H54 (cell line): ENCODE data around the gene SNX17.

Experiments used
- DNase-seq: peaks from one replicate; pipeline ENCODE4 v3.0.0; 2011; ENCODE audit warnings: low spot score, mixed read lengths; ENCODE audit not compliant: insufficient read length
- FAIRE-seq: peaks from 3 replicates; lab custom pipeline; 2011; peaks lifted over from hg19 to GRCh38; lab: Jason Lieb, UNC
- POLR2A ChIP-seq: IDR thresholded peaks from 2 replicates; pipeline ENCODE4 v1.6.1; 2011; ENCODE audit warnings: low read depth, mild to moderate bottlenecking, low read length

Gene SNX17

DNA sequence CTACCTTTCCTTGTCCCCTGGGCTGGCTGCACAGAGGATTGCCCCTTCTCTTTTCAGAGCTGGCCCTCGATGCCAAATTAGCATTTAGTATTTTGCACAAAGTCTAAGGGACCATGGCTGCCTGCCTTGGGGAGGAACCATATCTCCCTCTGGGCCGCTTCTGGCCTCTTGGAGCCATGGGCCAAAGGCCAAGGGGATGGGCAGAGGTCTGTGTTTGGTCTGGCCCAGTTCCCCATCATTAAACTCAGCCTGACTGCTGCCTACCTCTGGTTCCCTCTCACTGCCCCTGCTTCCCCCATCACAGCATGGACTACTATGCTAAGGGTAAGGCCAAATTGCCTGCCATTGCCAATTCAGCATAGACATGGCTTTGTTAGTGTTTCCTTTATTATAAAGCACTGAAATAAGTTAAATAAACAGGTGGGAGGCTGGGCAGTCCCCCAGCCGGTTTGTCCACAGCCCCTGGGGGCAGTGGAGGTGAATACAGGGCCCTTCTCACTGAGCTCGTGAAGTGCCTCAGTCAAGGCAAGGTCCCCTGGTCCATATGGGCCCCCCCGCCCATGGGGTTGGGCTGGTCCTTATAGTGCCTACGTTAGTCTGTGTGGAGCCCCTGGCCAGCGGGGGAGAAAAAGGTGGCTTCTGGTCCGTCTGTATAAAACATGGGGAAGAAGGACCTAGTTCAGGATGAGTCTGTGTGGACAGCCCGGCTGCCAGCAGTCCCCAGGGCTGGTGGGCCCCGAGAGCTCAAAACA, 6.6 kb downstream of the SNX17 start:
- TF ChIP-seq POLR2A, result no peak
- FAIRE-seq (no peak), DNase-seq (no peak)

DNA sequence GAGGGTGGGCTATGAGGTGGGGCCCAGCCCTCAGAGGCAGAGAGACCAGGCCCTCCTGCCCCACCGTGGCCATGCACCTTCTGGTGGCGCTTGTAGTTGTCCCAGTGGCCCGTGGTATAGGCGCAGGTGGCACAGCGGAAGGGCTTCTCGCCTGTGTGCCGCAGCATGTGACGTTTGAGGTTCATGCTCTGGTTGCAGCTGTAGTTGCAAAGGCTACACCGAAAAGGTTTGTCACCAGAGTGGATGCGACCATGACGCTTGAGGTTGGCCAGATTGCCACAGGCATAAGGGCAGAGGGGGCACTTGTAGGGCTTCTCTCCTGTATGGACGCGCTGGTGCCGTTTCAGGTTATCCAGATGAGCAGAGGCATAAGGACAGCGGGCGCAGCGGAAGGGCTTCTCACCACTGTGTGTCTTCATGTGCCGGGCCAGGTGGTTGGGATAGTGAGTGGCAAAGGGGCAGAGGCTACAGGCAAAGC, 7.2 kb downstream of the SNX17 start:
- TF ChIP-seq POLR2A, result no peak
- FAIRE-seq (no peak), DNase-seq (no peak)

DNA sequence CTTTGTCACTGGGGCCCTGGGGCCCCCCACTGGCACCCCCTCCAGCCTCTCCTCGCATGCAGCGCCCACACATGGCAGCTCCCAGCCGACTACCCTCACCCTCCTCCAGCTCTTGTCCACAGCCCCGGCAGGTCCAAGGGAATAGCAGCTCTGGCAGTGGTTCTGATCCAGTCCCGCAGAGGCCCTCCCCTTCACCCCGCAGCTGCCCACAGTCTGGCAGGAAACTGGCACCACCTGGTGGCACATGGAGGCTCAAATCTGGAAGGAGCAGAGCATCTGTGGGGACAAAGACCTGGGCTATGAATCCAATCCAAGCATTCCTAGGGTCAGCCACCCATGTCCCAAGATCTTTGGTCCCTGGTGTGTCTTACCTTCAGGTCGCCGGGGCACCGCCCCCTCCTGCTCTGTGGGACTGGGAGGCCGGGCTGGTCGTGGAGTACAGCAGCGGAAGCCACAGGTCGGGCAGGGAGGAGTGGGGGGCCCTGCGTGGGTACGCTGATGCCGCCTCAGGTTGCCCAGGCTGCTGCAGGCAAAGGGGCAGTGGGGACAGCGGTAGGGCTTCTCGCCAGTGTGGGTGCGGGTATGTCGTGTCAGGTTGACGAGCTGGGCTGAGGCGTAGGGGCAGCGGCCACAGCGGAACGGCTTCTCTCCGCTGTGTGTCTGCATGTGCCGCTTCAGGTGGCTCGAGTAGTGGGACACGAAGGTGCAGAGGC, 7.8 kb downstream of the SNX17 start:
- FAIRE-seq (no peak), DNase-seq (no peak)
- no peak for TF ChIP-seq POLR2A

DNA sequence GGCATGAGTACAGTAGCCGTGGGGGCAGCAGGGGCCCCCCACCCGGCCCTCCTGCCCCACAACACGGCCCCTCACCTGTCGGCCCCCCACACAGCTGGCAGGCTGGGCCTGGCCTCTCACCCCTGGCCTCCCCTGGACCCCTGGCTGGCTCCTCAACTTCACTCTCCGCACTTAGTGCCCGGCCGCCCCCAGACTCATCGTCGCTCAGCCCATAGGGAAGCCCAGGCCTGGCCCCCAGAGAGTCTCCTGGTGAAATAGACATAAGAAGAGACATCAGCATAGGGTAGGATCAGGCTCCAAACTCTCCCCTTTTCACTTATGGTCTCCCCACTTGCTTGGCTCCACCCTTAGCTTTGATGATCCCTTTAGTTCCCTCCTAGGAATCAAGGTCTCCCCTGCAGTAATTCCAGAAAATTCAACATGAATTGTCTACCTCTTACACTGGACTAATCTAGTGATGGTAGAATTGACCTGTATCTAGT, 8.4 kb downstream of the SNX17 start:
- no peak for TF ChIP-seq POLR2A
- FAIRE-seq (no peak), DNase-seq (no peak)

DNA sequence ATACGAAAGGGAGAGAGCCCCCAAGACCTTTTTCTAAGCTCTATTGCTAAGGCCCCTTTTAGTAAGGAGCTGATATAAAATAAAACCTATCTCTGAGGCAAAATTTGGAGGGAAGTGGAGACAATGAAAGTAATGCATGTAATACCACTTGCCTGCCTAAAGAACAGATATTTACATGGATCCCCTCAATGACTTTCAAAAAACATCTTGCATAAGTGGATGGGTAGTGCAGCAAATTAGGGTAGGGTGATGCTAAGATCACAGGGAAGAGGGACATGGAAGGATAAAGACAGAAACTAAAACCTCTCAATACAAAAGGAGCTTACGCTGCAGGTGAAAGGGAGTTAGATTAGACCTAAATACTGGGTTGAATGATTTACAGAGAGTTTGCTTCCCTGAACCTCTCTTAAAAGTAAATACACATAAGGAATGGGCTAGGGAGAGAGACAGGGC, 9.0 kb downstream of the SNX17 start:
- no peak for DNase-seq
- no peak for FAIRE-seq
- TF ChIP-seq POLR2A, result no peak

DNA sequence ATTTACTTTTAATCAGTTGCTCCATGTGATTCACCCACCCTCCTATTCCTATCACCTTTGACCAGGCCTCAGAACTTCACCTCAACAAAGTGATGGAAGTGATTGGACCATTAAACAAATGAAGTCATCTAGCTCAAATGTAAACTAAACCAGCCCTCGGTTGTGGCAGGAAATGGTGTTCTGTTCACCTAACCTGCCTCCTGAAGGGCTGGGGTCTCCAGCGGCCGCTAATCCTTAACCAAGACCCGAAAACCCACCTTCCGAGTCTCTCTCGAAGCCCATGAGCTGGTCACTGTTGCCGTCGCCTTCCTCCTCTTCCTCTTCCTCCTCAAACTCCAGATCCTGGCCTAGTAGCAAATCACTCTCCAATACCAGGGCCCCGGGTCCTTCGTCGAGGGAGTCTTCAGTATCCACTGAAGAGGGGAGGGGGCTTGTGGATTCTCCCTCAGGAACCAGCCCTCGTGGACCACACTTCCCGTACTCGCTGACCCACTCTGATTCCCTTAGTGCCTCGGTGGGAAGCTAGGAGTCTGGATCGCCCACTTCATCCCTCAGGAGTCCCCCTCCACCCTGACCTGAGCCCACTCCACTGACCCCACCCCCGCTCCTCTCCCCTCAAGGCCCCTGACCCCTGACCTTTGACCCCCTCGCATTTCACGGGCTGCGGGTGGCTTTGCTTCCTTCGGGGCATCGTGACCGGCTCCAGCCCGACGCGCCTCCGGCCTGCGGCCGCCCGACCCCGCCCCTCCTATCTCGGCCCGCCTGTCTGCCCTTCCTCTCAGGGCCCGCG, 9.6 kb downstream of the SNX17 start:
- TF ChIP-seq POLR2A, result no peak
- FAIRE-seq (no peak), DNase-seq (no peak)

DNA sequence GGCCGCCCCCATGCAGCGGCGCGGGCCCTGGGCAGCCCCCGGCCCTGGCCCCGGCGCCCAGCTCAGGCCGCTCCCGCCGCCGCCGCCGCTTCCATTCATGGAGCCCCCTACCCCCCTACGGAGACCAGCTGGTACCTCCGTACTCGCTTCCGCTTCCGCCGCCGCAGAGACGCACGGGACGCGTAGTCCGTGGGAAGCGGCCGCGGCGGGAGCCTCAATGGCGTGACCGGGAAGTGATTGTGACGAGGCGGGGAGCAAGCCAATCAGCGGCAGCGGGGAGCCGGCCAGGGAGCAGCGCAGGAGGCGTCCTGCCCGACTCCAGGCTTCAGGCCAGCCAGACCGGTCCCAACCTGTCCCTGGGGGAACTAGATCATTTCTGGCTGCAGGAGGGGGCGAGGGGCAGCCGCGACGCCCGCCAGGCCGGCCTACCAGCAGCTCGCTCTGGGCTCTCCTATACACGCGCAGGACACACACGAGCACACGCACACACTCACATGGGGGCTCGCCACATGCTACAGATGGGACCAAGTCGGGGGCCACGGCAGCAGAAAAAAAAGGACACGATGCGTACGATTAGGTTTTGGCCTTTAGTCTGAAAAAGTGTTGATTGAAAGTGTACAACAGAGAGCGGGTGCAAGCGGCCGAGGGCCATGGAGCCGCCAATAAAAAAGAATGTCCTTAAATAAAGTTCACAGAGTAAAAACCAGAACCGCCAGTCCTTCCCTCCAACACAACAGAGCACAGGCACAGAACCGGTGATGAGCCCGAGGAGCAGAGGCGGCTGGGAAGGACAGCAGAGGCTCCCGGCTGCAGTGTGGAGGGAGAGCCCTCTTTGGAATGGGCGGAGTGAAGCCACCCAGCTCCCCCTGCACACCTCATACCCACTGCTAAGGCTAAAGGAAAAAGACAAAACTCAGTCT, 10.5 kb downstream of the SNX17 start, which contains the start of gene ZNF513:
TSS of gene ZNF513 (minus strand) at position 109 of the 920 bp plus-strand sequence. CDS start 208 bp downstream, outside the sequence.
- FAIRE-seq (no peak), DNase-seq (peak; percentile 32)
- TF ChIP-seq POLR2A, result no peak

DNA sequence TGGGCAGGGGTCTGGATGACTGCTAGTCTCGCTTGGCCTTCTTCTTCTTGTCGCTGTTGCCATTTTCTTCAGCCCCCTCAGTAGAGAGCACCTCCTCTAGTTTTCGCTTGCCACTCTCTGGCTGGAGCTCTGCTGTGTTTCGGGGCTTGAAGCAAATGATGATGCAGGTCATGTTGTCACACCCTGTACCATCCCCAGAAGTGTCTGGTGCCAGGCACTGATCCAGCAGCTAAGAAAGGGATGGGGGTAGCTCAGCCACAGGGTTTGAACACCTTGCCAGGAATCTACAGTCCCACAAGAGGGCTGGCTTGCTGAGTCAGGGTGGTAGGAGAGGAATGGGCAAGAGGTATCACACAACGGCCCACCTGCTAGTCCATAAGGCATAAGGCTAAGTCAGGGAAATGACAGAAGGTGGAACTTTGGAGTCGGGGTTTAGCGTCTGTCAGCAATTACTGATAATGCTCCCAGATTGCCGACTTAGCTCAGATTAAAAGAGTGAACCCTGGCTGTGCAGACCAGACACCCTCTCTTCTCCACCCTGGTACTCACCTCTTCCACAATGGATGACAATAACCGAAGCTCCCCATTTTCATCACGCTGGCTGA, 11.3 kb downstream of the SNX17 start:
- DNase-seq, result no peak
- TF ChIP-seq POLR2A, result no peak
- no peak for FAIRE-seq

DNA sequence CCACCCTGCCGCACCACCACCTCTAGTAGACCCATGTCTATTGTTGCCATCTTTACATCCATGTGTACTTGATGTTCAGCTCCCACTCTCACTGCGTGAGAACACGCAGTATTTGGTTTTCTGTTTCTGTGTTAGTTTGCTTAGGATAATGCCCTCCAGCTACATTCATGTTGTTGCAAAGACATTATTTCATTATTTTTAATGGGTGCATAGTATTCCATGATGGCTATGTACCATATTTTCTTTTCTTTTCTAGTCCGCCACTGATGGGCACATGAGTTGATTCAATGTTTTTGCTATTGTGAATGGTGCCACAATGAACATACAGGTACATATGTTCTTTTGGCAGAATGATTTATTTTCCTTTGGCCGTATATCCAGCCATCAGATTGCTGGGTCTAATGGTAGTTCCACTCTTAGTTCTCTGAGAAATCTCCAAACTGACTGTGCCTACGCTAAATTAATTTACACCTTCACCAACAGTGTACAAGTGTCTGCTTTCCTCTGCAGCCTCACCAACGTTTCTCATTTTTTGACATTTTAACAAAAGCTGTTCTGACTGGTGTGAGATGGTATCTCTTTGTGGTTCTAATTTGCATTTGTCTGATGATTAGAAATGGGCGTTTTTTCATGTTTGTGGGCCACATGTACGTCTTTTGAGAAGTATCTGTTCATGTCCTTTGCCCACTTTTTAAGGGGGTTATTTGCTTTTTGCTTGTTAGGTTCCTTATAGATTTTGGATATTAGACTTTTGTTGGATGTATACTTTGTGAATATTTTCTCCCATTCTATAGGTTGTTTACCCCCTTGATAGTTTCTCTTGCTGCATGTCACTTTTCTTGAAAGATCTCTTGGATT, 20.6 kb downstream of the SNX17 start:
- FAIRE-seq (no peak), DNase-seq (no peak)
- TF ChIP-seq POLR2A, result no peak

DNA sequence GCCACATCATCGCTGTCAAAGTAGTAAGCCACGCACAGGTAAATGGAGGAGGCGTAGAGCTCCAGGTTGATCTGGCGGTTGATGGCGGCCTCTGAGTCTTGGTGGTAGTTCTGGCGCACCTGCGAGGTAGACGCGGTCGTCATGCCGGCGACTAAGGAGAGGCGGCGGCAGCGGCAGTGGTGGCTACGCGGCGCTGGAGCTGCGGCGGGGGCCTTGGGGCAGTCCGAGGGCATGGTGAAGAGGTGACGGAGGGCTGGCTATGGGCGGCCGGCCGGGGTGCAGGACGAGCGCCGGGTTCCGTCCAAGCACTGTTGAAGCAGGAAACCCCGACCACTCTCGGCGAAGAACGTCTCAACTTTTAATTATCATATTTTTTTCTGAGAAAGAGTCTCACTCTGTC, 22.8 kb downstream of the SNX17 start:
- no peak for DNase-seq
- FAIRE-seq, result no peak
- no peak for TF ChIP-seq POLR2A

DNA sequence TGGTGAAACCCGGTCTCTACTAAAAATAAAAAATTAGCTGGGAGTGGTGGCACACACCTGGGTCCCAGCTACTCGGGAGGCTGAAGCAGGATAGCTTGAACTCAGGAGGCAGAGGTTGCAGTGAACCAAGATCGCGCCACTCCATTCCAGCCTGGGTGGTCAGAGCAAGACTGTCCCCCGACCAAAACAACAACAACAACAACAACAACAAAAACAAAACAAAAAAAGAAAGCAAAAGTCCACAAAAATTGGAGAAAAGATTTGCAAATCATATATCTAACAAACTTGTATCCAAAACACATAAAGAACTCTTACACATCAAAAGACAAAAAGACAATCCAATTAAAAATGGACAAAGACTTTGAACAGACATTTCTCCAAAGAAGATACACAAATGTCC, 28.5 kb downstream of the SNX17 start:
- no peak for DNase-seq
- no peak for TF ChIP-seq POLR2A
- FAIRE-seq, result no peak

DNA sequence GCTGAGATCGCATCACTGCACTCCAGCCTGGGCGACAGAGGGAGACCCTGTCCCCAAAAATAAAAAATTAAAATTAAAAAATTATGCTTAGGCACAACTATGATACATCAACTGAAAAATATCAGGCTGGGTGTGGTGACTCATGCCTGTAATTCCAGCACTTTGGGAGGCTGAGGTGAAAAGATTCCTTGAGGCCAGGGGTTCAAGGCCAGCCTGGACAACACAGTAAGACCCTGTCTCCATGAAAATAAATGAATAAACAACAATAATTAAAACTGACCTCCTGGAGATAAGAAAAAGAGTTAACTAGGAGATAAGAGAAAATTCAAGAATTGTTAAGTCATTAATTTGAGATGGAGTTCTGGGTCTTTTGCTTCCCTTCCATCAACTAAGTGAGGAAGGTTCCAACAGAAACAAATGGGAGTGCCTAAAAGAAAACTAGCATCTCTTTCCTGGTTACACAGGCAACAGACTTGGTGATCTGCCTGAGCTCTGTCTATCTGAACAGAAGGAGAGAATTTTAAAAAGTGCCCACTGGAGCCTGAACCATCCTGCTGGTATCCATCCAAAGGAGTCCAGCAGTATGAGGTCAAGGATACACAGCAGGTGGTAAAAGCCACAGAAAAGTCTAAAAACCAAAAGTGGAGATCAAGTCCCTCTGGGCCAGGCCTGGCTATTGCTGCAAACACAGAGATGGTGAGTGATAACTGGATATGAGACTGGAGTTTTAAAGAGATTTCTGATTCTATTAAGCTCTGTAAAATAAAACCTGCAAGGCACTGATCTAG, 30.1 kb downstream of the SNX17 start:
- FAIRE-seq, result peak; percentile 38
- TF ChIP-seq POLR2A, result no peak
- no peak for DNase-seq
